ENCODE measurements around the gene TMEM97. TPM values are rescaled to one million over a fixed set of nuclear protein-coding genes. Genes with fewer than 3 reads are reported as not detected.
A peak's percentile ranks its signal among the peaks of the same experiment; 100 is the strongest.

Gene TMEM97
- total and polyA plus RNA-seq, 2 experiments from 2014 or later: 15.9 to 16.3 TPM

DNA sequence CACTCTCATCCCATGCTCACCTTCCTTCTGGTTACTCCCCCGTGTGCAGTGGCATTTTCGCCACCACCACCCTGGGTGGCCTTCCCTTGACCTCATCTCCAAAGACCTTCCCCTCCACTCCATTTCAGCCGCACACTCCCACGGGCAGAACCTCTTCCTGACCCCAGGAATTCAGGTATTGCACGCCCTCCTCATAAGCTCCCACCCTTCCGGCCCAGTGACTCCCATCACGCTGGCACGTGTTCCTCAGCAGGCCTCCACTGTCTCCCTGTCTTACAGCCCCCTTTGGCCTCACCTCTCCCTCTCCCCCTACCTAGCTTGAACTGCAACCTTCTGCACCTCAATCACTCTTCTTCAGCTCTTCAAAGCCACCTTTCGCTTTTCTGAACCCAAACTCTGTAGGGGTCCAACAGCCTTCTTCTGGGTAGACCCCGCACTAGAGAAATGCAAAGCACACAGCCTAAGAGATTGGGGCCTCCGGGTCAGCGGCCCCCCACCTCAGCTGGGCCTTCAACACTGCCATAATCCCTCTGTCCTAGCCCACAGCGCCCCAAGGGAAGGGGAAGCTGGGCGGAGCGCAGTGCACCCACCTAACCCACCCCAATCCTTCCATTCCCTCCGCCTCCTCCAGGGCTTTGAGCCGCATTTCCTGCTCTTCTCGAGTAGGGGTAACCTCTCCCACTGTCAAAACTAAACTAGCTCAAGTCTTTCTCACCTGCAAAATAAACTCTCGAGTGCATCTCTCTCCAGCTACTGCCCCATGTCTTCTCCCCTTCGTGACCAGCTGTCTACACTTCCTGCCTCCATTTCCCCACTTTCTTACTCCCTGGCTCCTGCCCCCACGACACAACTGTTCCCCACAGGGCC, 1.7 kb upstream of the TMEM97 start:
- Histone ChIP-seq H3K27me3 (replicated peaks; ENCODE audit: insufficient read depth) (no peaks in the 10 kb centered on the region), H3K9ac (no peak overlapping the region), H3K36me3 (ENCODE audit: low read depth) (no peaks in the 10 kb centered on the region), H3K9me2 (ENCODE audit: insufficient read depth) (no peaks in the 10 kb centered on the region), H3K27ac (no peak overlapping the region), H3F3A (ENCODE audit: insufficient read depth) (no peaks in the 10 kb centered on the region), H3K4me2 (ENCODE audit: unreplicated experiment) (no peak overlapping the region), H2AFZ (peak overlapping the region; percentile 92), H3K79me2 (ENCODE audit: insufficient read depth) (0 out of 2 replicates have a peak, but pooled peaks cover 5% of the 10 kb centered on the region), H3K4me1 (ENCODE audit: insufficient read depth) (peaks cover 13% of the 10 kb centered on the region; the same call in 1 of the 2 replicates), H3K9me3 (ENCODE audit: low read depth) (no peaks in the 10 kb centered on the region), H4K20me1 (ENCODE audit: insufficient read depth) (no peaks in the 10 kb centered on the region), H3K4me3 (no peak overlapping the region)
- no peak for DNase-seq
- in situ Hi-C loops (cut with MboI): no loop called here
- TF ChIP-seq EZH2 (IDR thresholded peaks at IDR 0.05; ENCODE audit: insufficient read depth, poor library complexity, severe bottlenecking): no peak
- no peak for TF ChIP-seq EZH2phosphoT487 (IDR thresholded peaks at IDR 0.05; ENCODE audit: insufficient read depth, low read depth)
- 81 to 82% methylated on average over 21 of the region's 21 CpGs for WGBS, 2 experiments (ENCODE audit: low coverage in 1 of 2, low lambda C conversion rate in 2 of 2, missing lambda C conversion rate in 2 of 2)

DNA sequence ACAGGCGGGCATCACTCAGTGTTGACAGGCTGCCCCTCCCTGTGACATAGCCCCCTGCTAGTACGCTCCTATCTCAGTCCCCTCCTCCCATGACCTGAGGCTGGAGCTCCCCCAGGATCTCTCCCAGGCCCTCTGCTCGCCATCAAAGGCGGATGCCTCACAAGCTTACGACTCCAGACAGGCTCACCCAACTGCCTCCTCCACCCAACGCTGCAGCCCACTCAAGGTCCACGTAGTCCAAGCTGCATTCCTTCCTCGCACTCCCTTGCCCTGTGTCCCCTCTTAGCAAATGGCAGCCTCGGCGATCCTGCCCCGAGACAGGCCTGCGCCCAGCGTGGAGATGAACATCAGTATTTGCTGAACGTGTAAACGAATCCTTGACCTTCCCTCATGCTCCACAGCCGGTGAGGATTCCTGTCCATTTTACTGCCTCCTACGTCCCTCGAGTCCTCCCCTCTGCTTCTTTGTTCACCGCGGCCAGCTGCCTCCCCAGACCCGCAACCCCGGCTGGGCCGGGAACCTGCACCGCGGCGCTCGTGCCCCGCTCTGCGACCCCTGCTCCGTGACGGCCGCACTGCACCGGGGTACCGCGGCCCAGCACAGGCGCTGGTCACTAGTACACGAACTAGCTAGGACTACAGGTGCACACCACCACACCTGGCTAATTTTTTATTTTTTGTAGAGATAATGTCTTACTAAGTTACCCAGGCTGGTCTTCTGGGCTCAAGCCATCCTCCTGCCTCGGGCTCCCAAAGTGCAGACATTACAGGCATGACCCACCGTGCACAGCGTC, 838 bp upstream of the TMEM97 start:
- peaks cover 13% of the 10 kb centered on the region; the same call in 1 of the 2 replicates for H3K4me1 ChIP-seq (ENCODE audit: insufficient read depth)
- H4K20me1 ChIP-seq (ENCODE audit: insufficient read depth): no peaks in the 10 kb centered on the region
- peak overlapping the region; percentile 66 for H3K9ac ChIP-seq
- peak; percentile 30 for DNase-seq
- no peaks in the 10 kb centered on the region for H3K36me3 ChIP-seq (ENCODE audit: low read depth)
- 11 to 13% methylated on average over 40 of the region's 40 CpGs for WGBS, 2 experiments (ENCODE audit: low coverage in 1 of 2, low lambda C conversion rate in 2 of 2, missing lambda C conversion rate in 2 of 2)
- no peak for TF ChIP-seq EZH2phosphoT487 (IDR thresholded peaks at IDR 0.05; ENCODE audit: insufficient read depth, low read depth)
- TF ChIP-seq EZH2 (IDR thresholded peaks at IDR 0.05; ENCODE audit: insufficient read depth, poor library complexity, severe bottlenecking): no peak
- no peaks in the 10 kb centered on the region for H3F3A ChIP-seq (ENCODE audit: insufficient read depth)
- H3K9me2 ChIP-seq (ENCODE audit: insufficient read depth): no peaks in the 10 kb centered on the region
- no peaks in the 10 kb centered on the region for H3K9me3 ChIP-seq (ENCODE audit: low read depth)
- in situ Hi-C loops (cut with MboI): no loop called here
- H3K4me2 ChIP-seq (ENCODE audit: unreplicated experiment): peak overlapping the region; percentile 92
- H2AFZ ChIP-seq: peak overlapping the region; percentile 92
- H3K4me3 ChIP-seq: peak overlapping the region; percentile 84
- H3K79me2 ChIP-seq (ENCODE audit: insufficient read depth): 0 out of 2 replicates have a peak, but pooled peaks cover 5% of the 10 kb centered on the region
- H3K27me3 ChIP-seq (replicated peaks; ENCODE audit: insufficient read depth): no peaks in the 10 kb centered on the region
- H3K27ac ChIP-seq: no peak overlapping the region

DNA sequence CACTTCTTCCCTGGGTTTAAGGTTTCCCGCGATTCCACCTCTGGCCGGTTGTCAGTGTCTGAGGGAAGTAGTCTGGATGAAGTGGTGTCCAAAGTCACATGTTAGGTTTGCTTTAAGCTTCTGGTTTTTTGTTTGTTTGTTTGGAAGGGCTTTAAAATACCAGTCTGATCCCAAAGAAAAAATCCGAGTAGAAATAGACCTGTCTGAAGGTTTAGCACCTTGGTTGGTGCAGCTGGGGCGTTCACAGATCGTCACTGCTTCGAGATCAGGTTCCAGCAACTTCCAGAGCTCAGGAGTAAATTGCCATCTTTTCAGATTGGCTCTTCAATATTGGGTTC, 567 bp downstream of the TMEM97 start:
- no peaks in the 10 kb centered on the region for H3F3A ChIP-seq (ENCODE audit: insufficient read depth)
- no peaks in the 10 kb centered on the region for H3K27me3 ChIP-seq (replicated peaks; ENCODE audit: insufficient read depth)
- in situ Hi-C loops (cut with MboI): no loop called here
- no peaks in the 10 kb centered on the region for H3K9me3 ChIP-seq (ENCODE audit: low read depth)
- TF ChIP-seq EZH2 (IDR thresholded peaks at IDR 0.05; ENCODE audit: insufficient read depth, poor library complexity, severe bottlenecking): no peak
- TF ChIP-seq EZH2phosphoT487 (IDR thresholded peaks at IDR 0.05; ENCODE audit: insufficient read depth, low read depth): no peak
- no peaks in the 10 kb centered on the region for H3K36me3 ChIP-seq (ENCODE audit: low read depth)
- H3K4me1 ChIP-seq (ENCODE audit: insufficient read depth): peaks cover 13% of the 10 kb centered on the region; the same call in 1 of the 2 replicates
- no peaks in the 10 kb centered on the region for H4K20me1 ChIP-seq (ENCODE audit: insufficient read depth)
- H3K79me2 ChIP-seq (ENCODE audit: insufficient read depth): 0 out of 2 replicates have a peak, but pooled peaks cover 5% of the 10 kb centered on the region
- peak overlapping the region; percentile 92 for H2AFZ ChIP-seq
- peak overlapping the region; percentile 80 for H3K9ac ChIP-seq
- H3K9me2 ChIP-seq (ENCODE audit: insufficient read depth): no peaks in the 10 kb centered on the region
- H3K4me3 ChIP-seq: peak overlapping the region; percentile 84
- DNase-seq: no peak
- WGBS, 2 experiments (ENCODE audit: low coverage in 1 of 2, low lambda C conversion rate in 2 of 2, missing lambda C conversion rate in 2 of 2): 1 to 5% methylated on average over 7 of the region's 7 CpGs
- H3K27ac ChIP-seq: peak overlapping the region; percentile 26; the same call in 1 of the 2 replicates
- H3K4me2 ChIP-seq (ENCODE audit: unreplicated experiment): peak overlapping the region; percentile 92

Data from GM23248 (cell line).